GM12864 (cell line): ENCODE data around the gene PRKG1.

ENCODE experiments used
- DNase-seq: peaks from one replicate; pipeline ENCODE4 v3.0.0-alpha.2; 2011; ENCODE audit warnings: low read depth
- H3K4me3 ChIP-seq: 2 replicates; pipeline ENCODE4 v1.5.1; 2011; ENCODE audit warnings: mild to moderate bottlenecking, low read depth, low read length, control low read depth
- CTCF ChIP-seq: IDR thresholded peaks from 2 replicates; pipeline ENCODE4 v1.5.1; 2011; ENCODE audit warnings: low read depth, mild to moderate bottlenecking, moderate library complexity, low read length, control low read depth, inconsistent platforms; ENCODE audit errors: missing control alignments

Gene PRKG1

DNA sequence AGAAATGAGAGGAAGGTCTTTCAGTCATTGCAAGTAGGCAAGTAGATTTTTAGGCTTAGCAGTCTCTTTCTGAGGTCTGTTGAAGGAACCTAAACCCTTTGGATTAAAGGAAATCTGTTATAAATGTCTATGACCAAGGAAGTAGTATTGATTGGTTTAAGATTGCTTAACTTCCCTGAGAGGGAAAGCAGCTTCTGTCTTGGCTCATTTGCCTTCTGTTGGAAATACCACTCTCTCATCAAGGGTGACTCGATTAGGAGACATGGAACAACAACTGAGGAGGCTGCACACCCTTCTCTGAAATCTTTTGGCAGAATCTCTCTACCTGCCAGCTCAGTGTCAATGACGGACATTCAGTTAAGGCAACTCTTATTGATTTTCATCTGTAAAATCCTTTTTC is 282.9 kb downstream of the PRKG1 start:
- H3K4me3 ChIP-seq: no peak overlapping the region
- TF ChIP-seq CTCF: no peak
- no peak for DNase-seq

DNA sequence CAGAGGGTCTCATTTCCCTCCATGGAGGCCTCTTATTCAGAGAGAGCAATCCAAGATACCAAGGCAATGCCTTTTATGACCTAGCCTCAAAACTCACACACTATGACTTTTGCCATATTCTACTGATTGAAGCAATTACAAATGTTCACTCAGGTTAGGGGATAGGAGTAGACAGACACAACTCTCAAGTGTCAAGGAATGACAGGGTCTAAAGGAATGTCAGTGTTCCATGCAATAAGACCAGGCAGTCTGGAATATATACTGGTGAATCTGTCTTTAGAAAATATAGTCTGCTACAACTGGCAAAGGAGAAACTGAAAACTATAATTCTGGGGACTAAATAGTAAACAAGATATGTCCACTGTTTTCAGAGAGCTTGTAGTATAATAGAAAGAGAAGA is 283.9 kb downstream of the PRKG1 start:
- no peak overlapping the region for H3K4me3 ChIP-seq
- TF ChIP-seq CTCF: no peak
- DNase-seq: no peak

DNA sequence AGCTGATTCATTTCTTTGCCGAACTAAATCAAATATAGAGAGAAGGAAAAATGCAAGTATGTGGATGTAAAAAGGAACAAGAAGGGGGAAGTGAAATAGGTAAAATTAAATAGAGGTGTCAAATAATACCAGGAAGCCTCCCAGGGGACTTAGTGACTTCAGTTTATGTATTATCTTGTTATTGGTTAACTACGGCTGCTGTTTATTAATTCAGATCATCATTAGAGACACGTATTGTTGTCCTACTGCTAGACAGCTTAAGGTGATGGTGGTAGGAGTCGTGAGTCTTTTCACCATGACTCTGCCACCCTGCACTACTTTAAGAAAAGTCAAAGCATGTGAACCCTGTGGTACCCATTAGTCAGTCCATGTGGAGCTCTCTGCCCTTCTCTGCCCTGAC is 289.1 kb downstream of the PRKG1 start:
- no peak for TF ChIP-seq CTCF
- no peak overlapping the region for H3K4me3 ChIP-seq
- no peak for DNase-seq

GRCh38 chr10:51364674-51365073 is 290.4 kb downstream of the PRKG1 start:
- H3K4me3 ChIP-seq: no peak overlapping the region
- no peak for DNase-seq

GRCh38 chr10:51366044-51366443 is 291.8 kb downstream of the PRKG1 start:
- no peak overlapping the region for H3K4me3 ChIP-seq
- DNase-seq: no peak
- TF ChIP-seq CTCF: no peak

More at GRCh38 chr10:51364674-51365073, 290.4 kb downstream of the PRKG1 start:
- TF ChIP-seq CTCF: no peak

- H3K4me3 ChIP-seq: no peak overlapping the region
- DNase-seq: no peak
- TF ChIP-seq CTCF: no peak
Observed at GRCh38 chr10:51367127-51367526, 292.8 kb downstream of the PRKG1 start.

DNA sequence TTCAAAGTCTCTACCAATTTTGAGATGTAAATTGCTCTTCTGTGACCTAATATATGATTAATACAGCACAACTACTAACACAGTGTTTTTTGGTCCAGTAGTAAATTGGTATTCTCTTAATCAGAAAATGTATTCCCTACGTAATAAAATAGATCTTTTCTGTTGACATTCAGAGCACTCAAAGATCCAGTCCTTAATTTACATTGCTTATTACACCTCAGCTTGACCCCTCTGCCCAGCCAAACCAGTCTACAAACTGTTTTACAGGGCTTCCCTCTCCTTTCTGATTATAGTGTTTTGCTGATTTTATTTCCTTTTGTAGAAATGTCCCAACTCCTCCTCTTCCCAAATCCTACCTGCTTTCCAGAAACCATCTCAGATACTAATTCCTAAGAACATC is 293.4 kb downstream of the PRKG1 start:
- TF ChIP-seq CTCF: no peak
- H3K4me3 ChIP-seq: no peak overlapping the region
- no peak for DNase-seq
